OCI-LY3 (cell line): ENCODE data around the gene RIPOR1.

ENCODE experiments used
- CTCF ChIP-seq: fragments of 200-600, 300-600 bp; sonication (generic); IDR thresholded peaks from 2 replicates; pipeline ENCODE4 v1.5.1; 2014; ENCODE audit warnings: antibody characterized with exemption, low read length, low read depth
- EZH2phosphoT487 ChIP-seq: fragments of 200-600 bp; shearing (Covaris generic); IDR thresholded peaks from 2 replicates; pipeline ENCODE4 v1.6.1; 2018; ENCODE audit warnings: antibody characterized with exemption, mixed run types, low read depth

DNA sequence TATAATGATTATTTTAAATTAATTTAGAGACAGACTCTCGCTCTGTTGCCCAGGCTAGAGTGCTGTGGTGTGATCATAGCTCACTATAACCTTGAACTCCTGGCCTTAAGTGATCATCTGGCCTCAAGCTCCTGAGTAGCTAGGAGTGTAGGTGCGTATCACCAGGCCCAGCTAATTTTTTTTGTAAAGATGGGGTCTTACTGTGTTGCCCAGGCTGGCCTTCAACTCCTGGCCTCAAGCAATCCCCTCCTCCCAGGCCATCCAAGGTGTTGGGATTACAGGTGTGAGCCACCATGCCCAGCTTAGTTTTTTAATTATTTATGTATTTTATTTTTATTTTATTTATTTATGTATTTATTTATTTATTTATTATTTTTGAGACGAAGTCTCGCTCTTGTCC is 51.6 kb downstream of the RIPOR1 start:
- TF ChIP-seq EZH2phosphoT487 = no peak
- no peak for TF ChIP-seq CTCF
